Measurements from ENCODE around the gene CD46.
"Not testable (repeated sequence)": the region's sequence is repeated elsewhere in the genome, so short reads cannot be mapped to it uniquely, and the experiment has no call there.

Gene CD46

GRCh38 chr1:207751790-207752455 is at the start of gene CD46:
TSS of gene CD46 (plus strand) at chr1:207752054. CDS start at chr1:207752213, 159 bp downstream.
- DNase-seq (ENCODE audit: low read depth), result peak; percentile 66

GRCh38 chr1:207702317-207702716 is 49.5 kb upstream of the CD46 start:
- no peak for DNase-seq (ENCODE audit: low read depth)

- DNase-seq (ENCODE audit: low read depth), result no peak
Observed at GRCh38 chr1:207703712-207704111, 48.1 kb upstream of the CD46 start.

- not testable (repeated sequence) for DNase-seq (ENCODE audit: low read depth)
Observed at GRCh38 chr1:207708004-207708403, 43.9 kb upstream of the CD46 start.

- no peak for DNase-seq (ENCODE audit: low read depth)
Observed at GRCh38 chr1:207711285-207711684, 40.6 kb upstream of the CD46 start.

DNA sequence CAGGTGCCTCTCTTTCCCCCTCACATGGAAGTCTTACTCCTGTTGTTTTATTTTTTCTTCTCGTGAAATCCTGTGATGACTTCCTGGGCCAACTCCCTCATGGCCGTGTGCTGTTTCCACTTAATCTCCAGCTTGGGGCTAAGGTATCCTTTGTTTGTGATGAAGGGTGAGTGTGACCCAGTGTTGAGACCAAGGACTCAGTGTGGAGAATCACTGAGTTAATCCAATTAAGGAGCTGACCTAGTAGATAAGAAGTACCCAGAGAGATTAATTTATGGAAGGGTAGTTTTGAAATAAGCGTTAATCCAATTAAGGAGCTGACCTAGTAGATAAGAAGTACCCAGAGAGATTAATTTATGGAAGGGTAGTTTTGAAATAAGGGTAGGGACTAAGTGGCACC is 39.2 kb upstream of the CD46 start:
- DNase-seq (ENCODE audit: low read depth), result not testable (repeated sequence)

- DNase-seq (ENCODE audit: low read depth), result no peak
Observed at GRCh38 chr1:207713529-207713928, 38.3 kb upstream of the CD46 start.

DNA sequence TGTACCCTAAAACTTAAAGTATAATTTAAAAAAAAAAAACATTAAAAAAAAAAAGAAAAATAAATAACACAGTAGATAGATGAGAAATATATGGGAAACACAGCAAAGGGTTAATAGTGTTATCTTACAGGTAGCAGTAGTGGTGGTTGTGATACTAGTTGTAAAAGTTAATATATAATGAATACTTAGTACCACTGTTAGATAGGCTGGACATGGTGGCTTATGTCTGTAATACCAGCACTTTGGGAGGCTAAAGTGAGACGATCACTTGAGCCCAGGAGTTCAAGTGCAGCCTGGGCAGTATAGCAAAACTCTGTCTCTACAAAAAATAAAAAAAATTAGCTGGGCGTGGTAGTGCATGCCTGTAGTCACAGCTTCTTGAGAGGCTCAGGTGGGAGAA is 32.6 kb upstream of the CD46 start:
- no peak for DNase-seq (ENCODE audit: low read depth)

DNA sequence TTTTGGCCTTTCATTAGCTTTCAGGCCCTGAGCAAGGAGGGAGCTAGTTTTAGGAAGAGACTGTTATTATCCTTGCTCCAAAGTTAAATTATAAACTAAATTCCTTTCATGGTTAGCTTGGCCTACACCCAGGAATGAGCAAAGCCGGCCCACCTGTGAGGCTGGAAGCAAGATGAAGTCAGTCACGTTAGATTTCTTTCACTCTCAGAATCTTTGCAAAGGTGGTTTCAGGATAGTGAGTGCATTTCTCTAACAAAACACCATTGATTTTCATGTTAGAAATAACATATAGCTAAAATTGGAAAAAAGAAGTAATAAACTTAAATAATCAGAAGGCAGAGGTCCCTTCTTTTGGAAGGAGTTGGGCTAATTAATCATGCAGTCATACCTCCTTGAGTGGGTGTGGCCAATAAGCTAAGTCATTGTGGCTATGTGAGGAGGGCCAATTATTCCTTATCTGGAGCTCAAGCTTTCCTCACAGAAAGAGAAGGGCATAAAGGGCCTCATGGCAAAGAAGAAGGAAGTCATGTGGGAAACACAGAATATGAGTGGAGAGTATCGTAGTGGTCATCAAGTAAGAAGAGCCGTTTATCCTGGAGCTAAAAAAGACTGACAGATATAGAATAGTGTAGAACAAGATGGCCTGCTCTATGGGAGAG is 23.5 kb upstream of the CD46 start:
- not testable (repeated sequence) for DNase-seq (ENCODE audit: low read depth)

DNA sequence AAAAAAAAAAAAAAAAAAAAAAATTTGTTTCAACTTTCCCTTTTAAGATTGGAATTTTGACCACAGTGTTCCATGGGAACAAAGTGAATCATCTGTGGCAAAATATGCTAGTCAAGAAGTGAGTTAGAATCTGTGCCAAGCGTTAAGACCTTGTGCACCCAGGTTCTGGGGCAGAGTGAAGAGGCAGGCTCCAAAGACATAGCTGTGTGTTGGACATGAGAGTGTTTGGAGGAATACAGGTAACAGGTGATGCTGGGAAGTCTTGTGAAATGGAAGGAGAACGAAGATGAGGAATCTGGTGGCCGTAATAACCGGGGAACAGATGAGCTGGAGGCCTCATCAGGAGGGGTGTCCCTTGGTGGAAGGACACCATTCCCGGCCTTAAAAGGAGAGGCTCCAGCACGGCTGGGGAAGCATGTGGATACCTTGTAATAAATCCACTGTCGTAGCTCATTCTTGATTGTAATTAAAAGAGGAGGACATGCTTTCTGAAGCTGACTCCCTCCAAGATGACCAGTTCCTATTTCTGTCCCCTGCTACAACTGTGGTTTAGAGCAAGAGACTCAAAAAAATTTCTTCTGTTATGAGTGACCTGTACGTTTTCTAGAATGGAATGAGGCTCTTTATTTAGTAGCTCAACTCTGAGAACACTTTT is 14.2 kb upstream of the CD46 start:
- not testable (repeated sequence) for DNase-seq (ENCODE audit: low read depth)

DNA sequence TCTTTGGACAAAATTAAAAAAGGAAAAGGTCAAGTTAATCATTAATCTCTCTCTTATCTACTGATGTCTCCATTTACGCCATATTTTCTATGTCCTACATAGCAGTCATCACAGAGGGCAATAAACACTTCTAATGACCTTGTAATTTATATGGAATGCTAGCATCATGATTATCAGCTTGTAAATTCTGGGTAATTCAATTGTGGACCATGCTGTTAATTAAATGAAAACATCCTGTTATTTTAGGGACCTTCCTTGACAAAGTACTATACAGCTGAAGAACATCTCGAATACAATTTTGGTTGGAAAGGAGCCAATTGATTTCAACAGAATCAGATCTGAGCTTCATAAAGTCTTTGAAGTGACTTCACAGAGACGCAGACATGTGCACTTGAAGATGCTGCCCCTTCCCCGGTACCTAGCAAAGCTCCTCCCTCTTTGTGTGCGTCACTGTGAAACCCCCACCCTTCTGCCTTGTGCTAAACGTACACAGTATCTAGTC is 13.6 kb upstream of the CD46 start:
- DNase-seq (ENCODE audit: low read depth), result not testable (repeated sequence)

- DNase-seq (ENCODE audit: low read depth), result no peak
Observed at GRCh38 chr1:207740207-207740606, 11.6 kb upstream of the CD46 start.

GRCh38 chr1:207742850-207743555 is 8.9 kb upstream of the CD46 start:
- no peak for DNase-seq (ENCODE audit: low read depth)

GRCh38 chr1:207744000-207744534 is 7.8 kb upstream of the CD46 start:
- no peak for DNase-seq (ENCODE audit: low read depth)

GRCh38 chr1:207745285-207745684 is 6.6 kb upstream of the CD46 start:
- DNase-seq (ENCODE audit: low read depth), result no peak

GRCh38 chr1:207745839-207746767 is 5.8 kb upstream of the CD46 start:
- DNase-seq (ENCODE audit: low read depth), result no peak

- no peak for DNase-seq (ENCODE audit: low read depth)
Observed at GRCh38 chr1:207747627-207748492, 4.0 kb upstream of the CD46 start.

- no peak for DNase-seq (ENCODE audit: low read depth)
Observed at GRCh38 chr1:207748737-207749528, 2.9 kb upstream of the CD46 start.

- DNase-seq (ENCODE audit: low read depth), result no peak
Observed at GRCh38 chr1:207750631-207751305, 1.1 kb upstream of the CD46 start.
